Mesenteric fat pad (tissue), 1 donor: ENCODE data around the gene PAX7. TPM values are rescaled to one million over a fixed set of nuclear protein-coding genes. Genes with fewer than 3 reads are reported as not detected.
"Not testable (repeated sequence)": the region's sequence is repeated elsewhere in the genome, so short reads cannot be mapped to it uniquely, and the experiment has no call there.

Experiments
- DNase-seq: peaks from one replicate; pipeline ENCODE4 v3.0.0-alpha.2; 2020; ENCODE audit warnings: low spot score
- long read RNA-seq: library from polyadenylated mRNA; unstranded; transcript quantifications from one replicate; pipeline ENCODE4 v2.0.0, GENCODE V29; 2020
- total RNA-seq: library from RNA; stranded (reverse); fragmentation: NEBNext Ultra II Directional; extraction: Animal tissue kit (Norgen Biotek cat#: 25700); gene quantifications from one replicate; pipeline ENCODE4 v1.2.1, GENCODE V29; 2021
- donor health status: DM: yes; HTN: yes; CAD: no.

The PAX7 gene
- total RNA-seq, result not detected
- long read RNA-seq, result 0 reads

DNA sequence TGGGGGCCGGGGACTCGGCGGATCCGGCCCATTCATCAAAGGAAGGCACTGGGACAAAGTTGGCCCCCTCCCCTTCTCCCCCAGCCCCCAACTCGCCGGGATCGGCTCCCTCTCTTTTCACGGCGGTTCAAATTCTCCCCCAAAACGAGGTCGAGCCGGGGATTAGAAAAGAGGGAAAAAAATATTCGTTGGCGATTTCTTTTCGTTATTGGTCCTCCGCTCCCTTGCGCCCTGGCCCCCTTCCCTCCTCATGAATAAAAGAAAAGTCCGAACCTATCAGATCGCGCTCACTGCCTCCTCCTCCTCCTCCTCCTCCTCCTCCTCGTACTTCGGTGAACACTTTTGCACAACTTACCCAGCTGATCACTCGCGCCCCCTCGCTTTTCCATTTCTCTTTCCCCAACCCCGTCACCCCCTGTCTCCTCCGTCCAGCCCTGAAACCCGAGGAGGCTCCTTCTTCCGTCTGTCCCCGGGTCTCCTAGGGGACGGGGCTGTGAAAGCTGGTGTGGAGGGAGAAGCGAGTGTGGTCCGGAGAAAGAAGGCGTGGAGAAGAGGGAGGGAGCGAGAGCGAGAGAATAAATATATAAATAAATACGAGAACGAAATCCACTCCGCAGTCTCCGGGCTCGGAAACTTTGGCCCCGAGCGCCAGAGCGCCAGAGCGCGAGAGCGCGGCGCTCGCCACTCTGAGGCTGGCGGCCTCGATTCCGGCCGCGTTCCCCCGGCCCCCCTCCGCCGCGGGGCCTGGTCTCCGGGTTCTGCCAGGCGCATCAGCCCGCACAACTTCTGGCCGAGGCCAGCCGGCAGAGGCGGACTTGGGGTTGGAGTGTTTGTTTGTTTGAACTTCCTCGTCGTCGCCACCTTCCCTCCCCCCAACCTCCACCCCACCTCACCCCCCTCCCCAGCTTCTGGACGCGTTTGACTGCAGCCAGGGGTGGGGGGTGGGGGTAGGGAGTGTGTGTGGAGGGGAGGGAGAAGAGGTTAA, at the start of gene PAX7:
Gene PAX7 (plus strand): TSS at position 336 of the 985 bp plus-strand sequence. CDS start 758 bp downstream, outside the sequence.
- no peak for DNase-seq

- DNase-seq, result no peak
Measured at GRCh38 chr1:18581420-18581880, 49.2 kb upstream of the PAX7 start.

GRCh38 chr1:18582890-18583289, 47.8 kb upstream of the PAX7 start:
- DNase-seq, result no peak

- no peak for DNase-seq
Measured at GRCh38 chr1:18583326-18583941, 47.2 kb upstream of the PAX7 start.

- not testable (repeated sequence) for DNase-seq
Measured at GRCh38 chr1:18586016-18586415, 44.6 kb upstream of the PAX7 start.

- no peak for DNase-seq
Measured at GRCh38 chr1:18588093-18588492, 42.6 kb upstream of the PAX7 start.

- DNase-seq, result no peak
Measured at GRCh38 chr1:18592368-18592767, 38.3 kb upstream of the PAX7 start.

- no peak for DNase-seq
Measured at GRCh38 chr1:18597160-18598042, 33.2 kb upstream of the PAX7 start.

GRCh38 chr1:18599086-18599485, 31.6 kb upstream of the PAX7 start:
- DNase-seq, result no peak

DNA sequence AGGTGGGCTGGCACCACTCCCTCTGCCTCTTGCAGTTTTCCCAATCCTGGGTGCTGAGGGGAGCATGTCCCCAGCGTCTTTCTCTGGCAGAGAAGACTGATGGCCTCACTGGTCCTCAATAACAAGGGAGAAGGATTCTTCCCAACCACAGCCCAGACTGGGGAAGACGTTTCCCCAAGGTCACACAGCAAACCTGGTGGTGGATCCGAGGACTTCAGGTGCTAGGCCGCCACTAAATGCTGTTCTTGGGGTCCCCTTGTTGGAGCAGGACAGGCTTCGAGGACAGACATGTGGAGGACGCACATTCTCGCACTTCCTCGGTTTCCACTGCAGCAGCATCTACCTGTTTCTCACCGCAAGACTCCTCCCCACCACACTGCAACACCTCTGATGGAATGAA, 30.9 kb upstream of the PAX7 start:
- no peak for DNase-seq

DNA sequence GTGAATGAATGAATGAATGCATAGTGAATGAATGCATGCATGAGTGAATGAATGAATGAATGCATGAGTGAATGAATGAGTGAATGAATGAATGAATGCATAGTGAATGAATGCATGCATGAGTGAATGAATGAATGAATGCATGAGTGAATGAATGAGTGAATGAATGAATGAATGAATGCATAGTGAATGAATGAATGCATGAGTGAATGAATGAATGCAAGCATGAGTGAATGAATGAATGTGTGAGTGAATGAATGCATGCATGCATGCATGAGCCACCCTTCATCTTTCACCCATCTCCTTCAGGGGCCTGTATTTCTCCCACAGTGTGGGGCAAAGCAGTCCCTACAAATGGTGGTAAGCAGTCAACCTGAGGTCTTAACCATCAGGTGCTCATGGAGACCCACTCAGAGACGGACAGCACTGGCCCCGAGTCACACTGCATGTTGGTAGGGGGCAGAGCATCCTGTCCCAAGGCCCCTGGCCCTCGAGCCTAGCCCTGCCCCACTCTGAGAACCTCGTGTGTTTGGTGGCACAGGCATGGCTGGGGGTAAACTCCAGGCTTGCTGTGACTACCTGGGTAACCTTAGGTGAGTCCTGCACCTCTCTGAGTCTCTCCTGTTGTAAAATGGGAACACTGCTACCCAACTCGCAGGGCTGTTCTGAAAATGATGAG, 28.0 kb upstream of the PAX7 start:
- no peak for DNase-seq

DNA sequence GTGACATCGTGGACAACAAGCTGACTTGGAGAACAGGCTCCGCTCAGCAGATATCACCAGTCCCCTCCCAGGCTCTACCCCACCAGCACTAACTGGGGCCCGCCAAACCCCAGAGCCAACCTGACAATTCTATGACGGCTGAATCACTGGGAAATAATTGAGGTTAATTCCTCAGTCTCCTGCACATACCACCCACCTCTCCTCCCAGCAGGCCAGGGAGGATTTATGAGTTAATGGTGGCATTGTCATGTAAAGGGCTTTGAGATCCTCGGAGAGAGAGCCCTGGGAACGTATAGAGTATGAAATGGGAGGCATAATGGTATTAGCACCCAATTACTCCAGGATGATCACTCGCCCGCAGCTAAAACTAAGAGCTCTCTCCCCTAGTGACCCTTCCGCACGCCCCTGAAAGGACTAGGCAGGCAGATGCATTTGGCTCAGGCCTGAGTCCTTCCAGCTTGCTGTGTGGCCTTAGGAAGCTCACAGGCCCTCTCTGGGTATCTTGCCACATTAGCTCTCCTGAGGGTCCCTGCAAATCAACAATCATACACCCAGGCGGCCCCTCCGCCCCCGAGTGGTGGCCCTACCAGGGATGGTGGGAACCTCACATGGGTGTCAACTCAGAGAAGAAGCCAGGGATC, 27.3 kb upstream of the PAX7 start:
- no peak for DNase-seq

- no peak for DNase-seq
Measured at GRCh38 chr1:18606443-18607288, 24.0 kb upstream of the PAX7 start.

- no peak for DNase-seq
Measured at GRCh38 chr1:18607289-18607760, 23.3 kb upstream of the PAX7 start.

DNA sequence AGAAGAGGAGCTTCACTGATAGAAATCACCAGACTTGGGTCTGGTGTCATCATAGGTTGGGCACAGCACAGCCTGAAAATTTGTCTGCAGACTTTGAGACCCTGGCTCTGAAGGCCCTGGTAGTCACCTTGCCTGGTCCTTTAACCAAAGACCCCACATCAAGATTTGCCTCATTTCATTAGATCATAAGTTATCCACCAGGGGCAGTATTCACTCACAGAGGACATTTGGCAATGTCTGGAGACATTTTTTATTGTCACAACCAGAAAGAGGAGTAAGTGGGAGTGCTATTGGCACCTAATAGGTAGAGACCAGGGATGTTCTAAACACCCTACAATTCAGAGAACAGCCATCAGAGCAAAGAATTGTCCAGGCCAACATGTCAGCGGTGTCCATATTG, 22.1 kb upstream of the PAX7 start:
- DNase-seq, result no peak

DNA sequence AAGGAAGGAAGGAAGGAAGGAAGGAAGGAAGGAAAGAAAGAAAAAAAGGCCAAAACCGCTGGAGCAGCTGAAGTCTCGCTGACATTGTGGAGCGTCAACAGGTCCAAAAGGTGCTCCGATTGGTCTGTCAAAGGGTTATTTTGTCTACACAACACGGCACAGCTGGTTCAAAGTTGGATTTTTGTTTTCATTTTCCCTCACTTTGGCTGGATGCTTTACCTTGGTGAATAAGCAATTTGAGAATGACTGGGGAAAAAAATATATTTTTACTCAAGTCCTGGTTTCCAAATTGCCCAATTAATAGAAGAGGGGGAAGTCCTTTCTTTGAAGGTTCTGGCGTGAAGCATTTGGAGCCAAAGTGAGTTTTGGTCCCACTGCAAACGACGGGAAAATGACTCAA, 19.3 kb upstream of the PAX7 start:
- DNase-seq, result no peak

DNA sequence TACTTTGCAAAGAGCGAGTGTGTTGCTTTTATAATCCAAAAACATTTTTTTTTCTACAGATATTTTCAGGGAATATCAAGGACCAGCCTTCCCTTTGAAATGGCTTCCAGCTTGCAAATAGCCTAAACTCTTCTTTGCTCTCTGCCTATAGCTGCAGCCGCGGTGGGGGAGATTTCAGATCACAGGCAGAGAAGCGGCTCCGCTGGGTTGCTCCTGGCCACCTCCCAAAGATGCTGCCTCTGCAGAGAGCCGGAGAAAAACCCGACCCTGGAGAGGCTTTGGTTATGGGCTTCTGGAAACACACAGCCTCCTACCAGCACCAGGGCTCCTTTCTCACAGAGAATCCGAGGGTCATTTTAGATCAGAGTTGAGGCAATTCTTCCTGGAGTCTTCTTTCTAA, 18.6 kb upstream of the PAX7 start:
- no peak for DNase-seq

- no peak for DNase-seq
Measured at GRCh38 chr1:18614069-18614735, 16.4 kb upstream of the PAX7 start.
